Measurements from ENCODE around the gene HCAR3. TPM values are rescaled to one million over a fixed set of nuclear protein-coding genes. Genes with fewer than 3 reads are reported as not detected.
"Not testable (repeated sequence)": the region's sequence is repeated elsewhere in the genome, so short reads cannot be mapped to it uniquely, and the experiment has no call there.

Gene HCAR3
- polyA plus RNA-seq, 2 of the 4 experiments (the other 2 are of a cell fraction): not detected

DNA sequence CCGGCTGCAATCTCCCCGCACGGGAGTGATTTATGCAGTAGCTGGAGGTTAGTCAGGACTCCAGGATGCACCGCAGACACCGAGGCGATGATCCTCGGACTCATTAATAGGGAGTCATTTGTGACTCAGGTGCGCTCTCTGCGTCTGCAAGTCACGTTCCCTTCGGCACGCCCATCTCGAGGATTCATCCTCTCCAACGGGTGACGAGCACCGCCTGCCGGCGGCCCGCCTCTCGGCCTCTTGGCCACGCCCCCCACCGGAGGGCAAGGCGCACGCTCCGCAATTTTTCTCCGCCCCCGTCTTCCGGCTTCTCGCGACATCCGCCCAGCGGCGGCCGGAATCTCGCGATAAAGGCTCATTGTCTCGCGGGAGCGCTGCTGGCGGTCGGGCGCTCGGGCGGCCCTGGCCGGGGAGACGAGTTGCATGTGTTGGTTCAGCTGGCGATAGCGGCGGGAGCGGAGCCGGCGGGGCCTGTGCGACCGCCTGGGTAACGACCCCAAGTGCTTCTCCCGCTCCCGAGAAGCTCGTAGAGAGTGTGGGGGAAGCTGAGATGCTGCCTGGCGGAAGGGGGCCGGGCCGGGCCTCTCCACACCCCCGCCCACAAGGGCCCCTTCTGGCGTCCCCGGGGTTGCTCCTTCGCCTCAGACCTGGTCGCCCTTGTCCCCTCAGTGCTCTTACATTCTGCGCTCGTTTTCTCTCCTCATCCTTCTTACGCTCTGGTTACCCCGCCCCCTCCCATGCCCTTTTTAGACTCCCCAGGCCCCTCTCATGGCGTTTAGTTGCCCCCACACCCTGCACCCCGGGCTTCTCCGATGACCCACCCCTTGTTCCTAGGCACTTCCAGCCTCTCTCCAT is 36.1 kb upstream of the HCAR3 start, which contains the start of gene DENR (continued):
- TF ChIP-seq, protein P1, sequence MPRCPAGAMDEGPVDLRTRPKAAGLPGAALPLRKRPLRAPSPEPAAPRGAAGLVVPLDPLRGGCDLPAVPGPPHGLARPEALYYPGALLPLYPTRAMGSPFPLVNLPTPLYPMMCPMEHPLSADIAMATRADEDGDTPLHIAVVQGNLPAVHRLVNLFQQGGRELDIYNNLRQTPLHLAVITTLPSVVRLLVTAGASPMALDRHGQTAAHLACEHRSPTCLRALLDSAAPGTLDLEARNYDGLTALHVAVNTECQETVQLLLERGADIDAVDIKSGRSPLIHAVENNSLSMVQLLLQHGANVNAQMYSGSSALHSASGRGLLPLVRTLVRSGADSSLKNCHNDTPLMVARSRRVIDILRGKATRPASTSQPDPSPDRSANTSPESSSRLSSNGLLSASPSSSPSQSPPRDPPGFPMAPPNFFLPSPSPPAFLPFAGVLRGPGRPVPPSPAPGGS (IDR thresholded peaks at IDR 0.05): peak; percentile 91; the same call in 2 of the 3 replicates
- TF ChIP-seq JUN (IDR thresholded peaks at IDR 0.05) (peak; percentile 88 to 94; a peak in 4 of 5 replicates), BHLHE40 (IDR thresholded peaks at IDR 0.05; ENCODE audit: low read depth, low read length) (peak; percentile 99), MAZ (IDR thresholded peaks at IDR 0.05; ENCODE audit: borderline replicate concordance, low read depth, low read length) (no peak), POLR2AphosphoS2 (conservative IDR thresholded peaks at IDR 0.05; ENCODE audit: low read length) (no peak), NPAS2 (CRISPR knock-in tag; IDR thresholded peaks at IDR 0.05; ENCODE audit: borderline replicate concordance) (no peak)

DNA sequence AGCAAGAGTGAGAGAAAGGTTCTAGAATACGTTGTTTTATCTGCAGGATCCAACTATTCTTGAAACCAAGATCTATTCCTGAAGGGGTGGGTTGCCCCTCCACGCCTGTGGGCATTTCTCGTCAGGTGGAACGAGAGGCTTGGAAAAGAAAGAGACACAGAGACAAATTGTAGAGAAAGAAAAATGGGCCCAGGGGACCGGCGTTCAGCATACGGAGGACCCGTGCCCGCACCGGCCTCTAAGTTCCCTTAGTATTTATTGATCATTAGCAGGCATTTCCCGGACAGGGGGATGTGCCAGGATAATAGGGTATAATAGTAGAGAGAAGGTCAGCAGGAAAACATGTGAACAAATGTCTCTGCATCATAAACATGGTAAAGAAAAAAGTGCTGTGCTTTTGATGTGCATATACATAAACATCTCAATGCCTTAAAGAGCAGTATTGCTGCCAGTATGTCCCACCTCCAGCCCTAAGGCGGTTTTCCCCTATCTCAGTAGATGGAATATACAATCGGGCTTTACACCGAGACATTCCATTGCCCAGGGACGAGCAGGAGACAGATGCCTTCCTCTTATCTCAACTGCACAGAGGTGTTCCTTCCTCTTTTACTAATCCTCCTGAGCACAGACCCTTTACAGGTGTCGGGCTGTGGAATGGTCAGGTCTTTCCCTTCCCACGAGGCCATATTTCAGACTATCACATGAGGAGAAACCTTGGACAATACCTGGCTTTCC is 34.3 kb upstream of the HCAR3 start:
- POLR2A ChIA-PET; ATAC-seq; H3K4me3 ChIP-seq; DNase-seq (ENCODE audit: low read depth in 1 of 2, low spot score in 1 of 2); FAIRE-seq; H3K9me3 ChIP-seq: not testable (repeated sequence)
- Histone ChIP-seq H3K4me2 (0 out of 3 replicates have a peak overlapping the region, but pooled peaks have one; percentile 82), H3K4me1 (peaks cover 25% of the 10 kb centered on the region), H3K27ac (peak overlapping the region in 1 of 2 experiments; percentile 92; a peak in 3 of 6 replicates)
- WGBS (ENCODE audit: missing lambda C conversion rate): 89% methylated on average over 17 of the region's 17 CpGs
- CTCF ChIA-PET: interaction anchor here (0.6 kb wide), 1 partner anchor 50 kb away, joined by 3 read pairs; no protein-coding TSS in a partner anchor

DNA sequence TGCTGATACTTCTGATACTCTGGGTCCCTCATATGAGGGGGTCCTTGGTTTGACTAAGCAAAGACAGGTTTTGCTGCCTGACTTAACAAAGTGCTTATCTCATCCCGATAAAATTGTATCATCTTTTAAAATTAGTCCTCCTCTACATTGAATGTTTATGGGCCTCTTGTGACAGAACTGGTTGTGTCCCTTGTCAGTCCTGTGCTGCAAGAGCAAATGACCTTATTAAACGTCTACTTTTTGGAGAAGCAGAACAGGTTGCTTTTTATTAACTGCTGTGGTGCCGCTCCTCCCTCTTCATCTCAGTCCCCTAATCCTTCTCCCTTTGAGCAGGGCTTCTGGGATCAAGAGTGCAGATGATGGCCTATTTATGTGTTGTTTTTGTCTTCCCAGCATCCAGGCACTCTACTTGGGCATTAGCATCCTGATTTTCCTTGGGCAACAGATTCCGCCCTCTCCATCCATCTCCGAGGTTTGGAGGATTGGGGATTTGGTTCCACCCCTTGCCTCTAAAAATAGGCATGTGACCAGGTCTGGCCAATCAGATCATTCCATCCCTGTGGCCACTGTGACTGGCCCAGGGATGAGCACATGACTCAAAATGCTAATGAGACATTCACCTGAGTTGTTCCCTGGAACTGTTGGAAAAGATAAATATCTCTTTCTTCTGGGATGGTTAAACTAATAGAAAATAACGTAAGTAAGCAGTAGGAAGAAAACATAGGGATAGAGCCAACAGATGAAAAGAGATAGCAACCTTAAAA is 33.1 kb upstream of the HCAR3 start:
- WGBS (ENCODE audit: missing lambda C conversion rate): 69% methylated on average over 6 of the region's 6 CpGs
- Histone ChIP-seq H3K27ac (peak overlapping the region; percentile 61 to 79), H3K9me3 (no peaks in the 10 kb centered on the region), H3K4me1 (peaks cover 25% of the 10 kb centered on the region), H3K4me3 (no peak overlapping the region), H3K4me2 (peak overlapping the region; percentile 45)
- TF ChIP-seq, protein P2, sequence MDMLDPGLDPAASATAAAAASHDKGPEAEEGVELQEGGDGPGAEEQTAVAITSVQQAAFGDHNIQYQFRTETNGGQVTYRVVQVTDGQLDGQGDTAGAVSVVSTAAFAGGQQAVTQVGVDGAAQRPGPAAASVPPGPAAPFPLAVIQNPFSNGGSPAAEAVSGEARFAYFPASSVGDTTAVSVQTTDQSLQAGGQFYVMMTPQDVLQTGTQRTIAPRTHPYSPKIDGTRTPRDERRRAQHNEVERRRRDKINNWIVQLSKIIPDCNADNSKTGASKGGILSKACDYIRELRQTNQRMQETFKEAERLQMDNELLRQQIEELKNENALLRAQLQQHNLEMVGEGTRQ (IDR thresholded peaks at IDR 0.05): peak; percentile 95
- no peak for TF ChIP-seq PHF8 (IDR thresholded peaks at IDR 0.05; ENCODE audit: borderline replicate concordance, low read depth)
- TF ChIP-seq, protein P3, sequence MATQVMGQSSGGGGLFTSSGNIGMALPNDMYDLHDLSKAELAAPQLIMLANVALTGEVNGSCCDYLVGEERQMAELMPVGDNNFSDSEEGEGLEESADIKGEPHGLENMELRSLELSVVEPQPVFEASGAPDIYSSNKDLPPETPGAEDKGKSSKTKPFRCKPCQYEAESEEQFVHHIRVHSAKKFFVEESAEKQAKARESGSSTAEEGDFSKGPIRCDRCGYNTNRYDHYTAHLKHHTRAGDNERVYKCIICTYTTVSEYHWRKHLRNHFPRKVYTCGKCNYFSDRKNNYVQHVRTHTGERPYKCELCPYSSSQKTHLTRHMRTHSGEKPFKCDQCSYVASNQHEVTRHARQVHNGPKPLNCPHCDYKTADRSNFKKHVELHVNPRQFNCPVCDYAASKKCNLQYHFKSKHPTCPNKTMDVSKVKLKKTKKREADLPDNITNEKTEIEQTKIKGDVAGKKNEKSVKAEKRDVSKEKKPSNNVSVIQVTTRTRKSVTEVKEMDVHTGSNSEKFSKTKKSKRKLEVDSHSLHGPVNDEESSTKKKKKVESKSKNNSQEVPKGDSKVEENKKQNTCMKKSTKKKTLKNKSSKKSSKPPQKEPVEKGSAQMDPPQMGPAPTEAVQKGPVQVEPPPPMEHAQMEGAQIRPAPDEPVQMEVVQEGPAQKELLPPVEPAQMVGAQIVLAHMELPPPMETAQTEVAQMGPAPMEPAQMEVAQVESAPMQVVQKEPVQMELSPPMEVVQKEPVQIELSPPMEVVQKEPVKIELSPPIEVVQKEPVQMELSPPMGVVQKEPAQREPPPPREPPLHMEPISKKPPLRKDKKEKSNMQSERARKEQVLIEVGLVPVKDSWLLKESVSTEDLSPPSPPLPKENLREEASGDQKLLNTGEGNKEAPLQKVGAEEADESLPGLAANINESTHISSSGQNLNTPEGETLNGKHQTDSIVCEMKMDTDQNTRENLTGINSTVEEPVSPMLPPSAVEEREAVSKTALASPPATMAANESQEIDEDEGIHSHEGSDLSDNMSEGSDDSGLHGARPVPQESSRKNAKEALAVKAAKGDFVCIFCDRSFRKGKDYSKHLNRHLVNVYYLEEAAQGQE (IDR thresholded peaks at IDR 0.05): no peak
- no peak for TF ChIP-seq NR3C1 (IDR thresholded peaks at IDR 0.05)
- CTCF ChIA-PET: interaction anchor here (0.6 to 3.1 kb wide), 4 partner anchors 49 to 113 kb away, joined by 3 to 24 read pairs (median 3); no protein-coding TSS in a partner anchor
- ATAC-seq: peak in 1 of 2 experiments; percentile 26; a peak in 2 of 6 replicates
- POLR2A ChIA-PET: no interaction called here
- no peak for FAIRE-seq
- peak; percentile 64 to 71 for DNase-seq (ENCODE audit: low read depth in 1 of 2, low spot score in 1 of 2)
